AG10803 (cell line): Measurements from ENCODE around the gene GALNT17.

ENCODE experiments used
- DNase-seq: peaks from one replicate; pipeline ENCODE4 v3.0.0; 2010; ENCODE audit warnings: low read depth
- H3K4me3 ChIP-seq: 2 replicates; pipeline ENCODE4 v1.5.1; 2011; ENCODE audit warnings: mild to moderate bottlenecking, low read length, control low read depth
- TF ChIP-seq, protein P1 (sequence below): conservative IDR thresholded peaks from 2 replicates; pipeline ENCODE4 v1.5.1; 2011; ENCODE audit warnings: mild to moderate bottlenecking, low read length, control low read depth, inconsistent platforms

GALNT17 gene

GRCh38 chr7:71695186-71695585, 563.2 kb downstream of the GALNT17 start:
- TF ChIP-seq, protein P1, sequence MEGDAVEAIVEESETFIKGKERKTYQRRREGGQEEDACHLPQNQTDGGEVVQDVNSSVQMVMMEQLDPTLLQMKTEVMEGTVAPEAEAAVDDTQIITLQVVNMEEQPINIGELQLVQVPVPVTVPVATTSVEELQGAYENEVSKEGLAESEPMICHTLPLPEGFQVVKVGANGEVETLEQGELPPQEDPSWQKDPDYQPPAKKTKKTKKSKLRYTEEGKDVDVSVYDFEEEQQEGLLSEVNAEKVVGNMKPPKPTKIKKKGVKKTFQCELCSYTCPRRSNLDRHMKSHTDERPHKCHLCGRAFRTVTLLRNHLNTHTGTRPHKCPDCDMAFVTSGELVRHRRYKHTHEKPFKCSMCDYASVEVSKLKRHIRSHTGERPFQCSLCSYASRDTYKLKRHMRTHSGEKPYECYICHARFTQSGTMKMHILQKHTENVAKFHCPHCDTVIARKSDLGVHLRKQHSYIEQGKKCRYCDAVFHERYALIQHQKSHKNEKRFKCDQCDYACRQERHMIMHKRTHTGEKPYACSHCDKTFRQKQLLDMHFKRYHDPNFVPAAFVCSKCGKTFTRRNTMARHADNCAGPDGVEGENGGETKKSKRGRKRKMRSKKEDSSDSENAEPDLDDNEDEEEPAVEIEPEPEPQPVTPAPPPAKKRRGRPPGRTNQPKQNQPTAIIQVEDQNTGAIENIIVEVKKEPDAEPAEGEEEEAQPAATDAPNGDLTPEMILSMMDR, result no peak

GRCh38 chr7:71696511-71696910, 564.6 kb downstream of the GALNT17 start:
- TF ChIP-seq, protein P1, result no peak
- H3K4me3 ChIP-seq, result no peak overlapping the region
- DNase-seq, result no peak

More at GRCh38 chr7:71695186-71695585, 563.2 kb downstream of the GALNT17 start:
- no peak overlapping the region for H3K4me3 ChIP-seq
- DNase-seq, result no peak

DNA sequence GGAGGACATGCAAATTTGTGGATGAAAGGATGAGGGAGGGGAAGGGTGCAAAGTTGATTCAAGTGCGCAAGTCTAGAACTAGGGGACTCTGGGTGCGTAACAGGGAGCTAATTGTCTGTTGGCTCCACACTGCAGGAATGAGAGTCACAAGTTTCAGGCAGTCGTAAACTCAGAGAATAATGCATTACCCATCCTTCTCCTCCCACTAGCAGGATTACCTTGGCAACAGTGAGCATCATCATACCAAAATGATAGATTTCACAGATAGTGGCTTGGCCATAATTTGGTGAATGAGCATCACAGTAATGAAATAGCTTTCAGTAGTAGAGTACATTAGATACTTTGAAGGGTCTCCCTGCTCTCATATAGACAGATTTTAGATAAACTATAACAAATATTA, 565.5 kb downstream of the GALNT17 start:
- TF ChIP-seq, protein P1, result no peak
- DNase-seq, result no peak
- no peak overlapping the region for H3K4me3 ChIP-seq

DNA sequence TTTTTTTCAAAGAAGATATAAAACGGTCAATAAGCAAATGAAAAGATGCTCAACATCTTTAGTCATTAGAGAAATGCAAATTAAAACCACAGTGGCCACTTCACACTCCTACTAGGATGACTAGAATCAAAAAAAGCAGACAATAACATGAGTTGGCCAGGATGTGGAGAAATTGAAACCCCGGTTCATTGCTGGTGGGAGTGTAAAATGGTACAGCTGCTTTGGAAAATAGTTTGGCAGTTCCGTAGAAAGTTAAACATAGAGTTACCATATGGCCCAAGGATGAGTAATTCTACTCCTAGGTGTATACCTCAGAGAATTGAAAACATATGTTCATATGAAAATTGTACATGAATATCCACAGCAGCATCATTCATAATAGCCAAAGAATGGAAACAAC, 573.3 kb downstream of the GALNT17 start:
- no peak for DNase-seq
- H3K4me3 ChIP-seq, result no peak overlapping the region
- TF ChIP-seq, protein P1, result no peak

GRCh38 chr7:71705901-71706596, 574.1 kb downstream of the GALNT17 start:
- TF ChIP-seq, protein P1, result no peak

DNA sequence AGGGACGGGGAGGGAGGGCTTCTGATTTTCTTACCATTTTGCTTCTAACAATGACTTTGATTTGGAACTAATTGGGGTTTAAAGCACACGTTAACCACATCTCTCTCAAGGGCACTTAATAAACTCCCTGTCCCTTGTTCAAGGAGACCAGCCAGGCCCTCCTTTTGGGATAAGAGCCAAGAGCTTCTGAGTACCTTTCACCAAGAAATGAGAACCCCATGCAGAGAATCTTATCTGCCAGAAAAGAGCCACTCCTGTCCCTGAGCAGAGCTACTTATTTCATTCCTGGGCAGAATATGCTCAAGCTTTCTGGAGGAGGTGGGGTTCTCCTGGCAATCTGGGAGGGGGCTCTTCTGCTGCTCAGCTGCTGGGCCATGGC, 574.6 kb downstream of the GALNT17 start:
- H3K4me3 ChIP-seq, result no peak overlapping the region
- TF ChIP-seq, protein P1, result no peak
- no peak for DNase-seq

More at GRCh38 chr7:71705901-71706596, 574.1 kb downstream of the GALNT17 start:
- H3K4me3 ChIP-seq, result no peak overlapping the region
- no peak for DNase-seq

DNA sequence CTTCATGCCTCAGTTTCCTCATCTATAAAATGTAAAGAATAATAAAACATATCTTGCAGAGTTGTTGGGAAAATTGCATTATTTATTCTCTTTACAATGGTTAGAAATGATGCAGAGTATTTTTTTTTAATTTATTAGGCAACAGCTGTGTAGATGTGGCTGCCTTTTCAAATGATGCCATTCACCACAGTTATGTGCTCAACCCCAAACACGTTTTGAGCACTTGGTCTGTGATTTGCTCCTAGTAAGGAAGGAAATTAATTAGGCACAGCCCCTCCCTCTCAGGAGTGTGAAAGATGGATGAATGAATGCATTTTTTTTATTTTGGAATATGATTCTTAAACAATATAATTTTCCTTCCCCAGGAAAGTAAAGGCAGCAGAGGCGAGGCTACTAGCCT, 575.1 kb downstream of the GALNT17 start:
- H3K4me3 ChIP-seq, result no peak overlapping the region
- TF ChIP-seq, protein P1, result no peak
- DNase-seq, result no peak
